C4-2B (cell line): ENCODE data around the gene SPNS2.

Experiments used
- CTCF ChIP-seq: fragments of 450-650 bp; conservative IDR thresholded peaks from 2 replicates; pipeline ENCODE4 v1.5.1; 2017; ENCODE audit warnings: mild to moderate bottlenecking
- ZFX ChIP-seq: fragments of 450-650 bp; IDR thresholded peaks from 2 replicates; pipeline ENCODE4 v1.6.1; 2017

GRCh38 chr17:4477255-4477791 is 21.4 kb upstream of the SPNS2 start:
- TF ChIP-seq CTCF (no peak), ZFX (no peak)
